Effector CD8-positive, alpha-beta T cell (primary cell): ENCODE results near the gene KCNJ14.
"Not testable (repeated sequence)": the region's sequence is repeated elsewhere in the genome, so short reads cannot be mapped to it uniquely, and the experiment has no call there.

Experiments used
- DNase-seq: peaks from one replicate; lab custom pipeline; 2025; lab: John Stamatoyannopoulos, UW

The KCNJ14 gene

GRCh38 chr19:48470856-48471255, 15.5 kb downstream of the KCNJ14 start:
- DNase-seq: no peak

GRCh38 chr19:48471836-48472235, 16.5 kb downstream of the KCNJ14 start:
- no peak for DNase-seq

GRCh38 chr19:48473161-48473966, 18.0 kb downstream of the KCNJ14 start:
- DNase-seq: no peak

- DNase-seq: no peak
These were observed 18.8 kb downstream of the KCNJ14 start for GRCh38 chr19:48474084-48474592.

- DNase-seq: no peak
These were observed 20.1 kb downstream of the KCNJ14 start for GRCh38 chr19:48475369-48476068.

- DNase-seq: no peak
These were observed 20.8 kb downstream of the KCNJ14 start for GRCh38 chr19:48476176-48476575.

- DNase-seq: no peak
These were observed 21.8 kb downstream of the KCNJ14 start for GRCh38 chr19:48477067-48477685.

GRCh38 chr19:48477698-48478338, 22.4 kb downstream of the KCNJ14 start:
- DNase-seq: no peak

GRCh38 chr19:48478339-48479256, 23.2 kb downstream of the KCNJ14 start:
- DNase-seq: no peak

GRCh38 chr19:48479686-48480085, 24.3 kb downstream of the KCNJ14 start:
- DNase-seq: no peak

GRCh38 chr19:48480183-48480557, 24.8 kb downstream of the KCNJ14 start:
- DNase-seq: peak; percentile 16

- peak; percentile 38 for DNase-seq
These were observed 25.5 kb downstream of the KCNJ14 start for GRCh38 chr19:48480558-48481500.

GRCh38 chr19:48481846-48482639, 26.7 kb downstream of the KCNJ14 start:
- no peak for DNase-seq

GRCh38 chr19:48483301-48483700, 27.9 kb downstream of the KCNJ14 start:
- DNase-seq: no peak

- DNase-seq: no peak
These were observed 29.0 kb downstream of the KCNJ14 start for GRCh38 chr19:48484247-48484893.

GRCh38 chr19:48484931-48485612, 29.7 kb downstream of the KCNJ14 start:
- no peak for DNase-seq

GRCh38 chr19:48486706-48487105, 31.3 kb downstream of the KCNJ14 start:
- not testable (repeated sequence) for DNase-seq

GRCh38 chr19:48487544-48487943, 32.2 kb downstream of the KCNJ14 start:
- no peak for DNase-seq
